H1 (cell line): ENCODE results near the gene INO80. TPM values are rescaled to one million over a fixed set of nuclear protein-coding genes. Genes with fewer than 3 reads are reported as not detected.
A peak's percentile ranks its signal among the peaks of the same experiment; 100 is the strongest.

Experiments used
- BRCA1 ChIP-seq: IDR thresholded peaks from 2 replicates; pipeline ENCODE4 v1.6.1; 2012; ENCODE audit warnings: low read depth, low read length, improper control_type of control experiment
- CHD7 ChIP-seq: fragments of 300-600 bp; sonication (generic); IDR thresholded peaks from 2 replicates; pipeline ENCODE4 v1.7.1; 2012; ENCODE audit warnings: low read length, moderate library complexity, mild to moderate bottlenecking, inconsistent platforms; ENCODE audit not compliant: insufficient replicate concordance
- HDAC2 ChIP-seq, 2 experiments: fragments of 300-600 bp in 1 of 2; sonication (generic) in 1 of 2; IDR thresholded peaks; 2 replicates each; pipeline ENCODE4 v1.6.1; 2011 to 2012; ENCODE audit warnings: low read depth in 2 of 2, low read length in 2 of 2, mild to moderate bottlenecking in 2 of 2, moderate library complexity in 2 of 2, borderline replicate concordance in 1 of 2, inconsistent platforms in 1 of 2
- JUND ChIP-seq: IDR thresholded peaks from 2 replicates; pipeline ENCODE4 v1.6.1; 2011; ENCODE audit warnings: mild to moderate bottlenecking, improper control_type of control experiment, low read length
- KDM5A ChIP-seq: fragments of 200-600 bp; IDR thresholded peaks from 2 replicates; pipeline ENCODE4 v1.7.1; 2012; ENCODE audit warnings: mild to moderate bottlenecking, low read length, inconsistent platforms, mixed read lengths
- PHF8 ChIP-seq: fragments of 200-600 bp; sonication (generic); conservative IDR thresholded peaks from 2 replicates; pipeline ENCODE4 v1.7.1; 2012; ENCODE audit warnings: low read depth, mild to moderate bottlenecking, inconsistent platforms, low read length, moderate library complexity
- SP2 ChIP-seq: IDR thresholded peaks from 2 replicates; pipeline ENCODE4 v1.6.1; 2012; ENCODE audit warnings: mild to moderate bottlenecking, low read length, inconsistent platforms
- SP4 ChIP-seq: IDR thresholded peaks from 2 replicates; pipeline ENCODE4 v1.6.1; 2012; ENCODE audit warnings: low read length, inconsistent platforms
- USF2 ChIP-seq: IDR thresholded peaks from 2 replicates; pipeline ENCODE4 v1.6.1; 2011; ENCODE audit warnings: low read length, improper control_type of control experiment
- polyA plus RNA-seq, 7 experiments: library from polyadenylated mRNA; depleted of rRNA in 3 of 7; stranded (reverse) in 5 of 7; unstranded in 2 of 7; fragments of >200 nt in 5 of 7; fragments of 200-250 nt in 2 of 7; gene quantifications; 1 replicate in 5 of 7; 2 replicates in 1 of 7; 4 replicates in 1 of 7; pipeline versions ENCODE4 v1.2.1 to v1.2.3, GENCODE V29; 2011 to 2013; ENCODE audit warnings: missing spikeins in 2 of 7, mixed read lengths in 2 of 7
- total RNA-seq: library from RNA; stranded (reverse); fragmentation: NEBNext Ultra II Directional; extraction: Animal tissue kit (Norgen Biotek cat#: 25700); gene quantifications from 2 replicates; pipeline ENCODE4 v1.2.1, GENCODE V29; 2021

INO80 gene
- total and polyA plus RNA-seq, 2 of the 8 experiments (the other 6 are each of a cell fraction or from before 2014, with no cell fraction given) = 4.3 to 24.5 TPM

GRCh38 chr15:40941528-40942336 lies 174.3 kb downstream of the INO80 start (continued):
- TF ChIP-seq CHD7 (no peak), KDM5A (no peak), JUND (no peak), USF2 (no peak), HDAC2 (IDR thresholded peaks at IDR 0.05; ENCODE audit: borderline replicate concordance in 1 of 2, low read depth in 2 of 2, low read length in 2 of 2) (0 out of 4 replicates have a peak, but pooled peaks of 1 of the 2 experiments have one; percentile 64), SP4 (no peak), BRCA1 (peak; percentile 59; the same call in 1 of the 2 replicates), PHF8 (peak; percentile 75), SP2 (no peak)
